Right renal cortex interstitium (tissue), 3 donors: ENCODE results near the gene TMEM150A. TPM values are rescaled to one million over a fixed set of nuclear protein-coding genes. Genes with fewer than 3 reads are reported as not detected.
"Not testable (repeated sequence)": the region's sequence is repeated elsewhere in the genome, so short reads cannot be mapped to it uniquely, and the experiment has no call there.

ENCODE experiments used
- DNase-seq, 3 donors: peaks; one replicate each; pipeline ENCODE4 v3.0.0-alpha.2; 2013; ENCODE audit warnings: low read depth in 3 of 3, low spot score in 2 of 3
- polyA plus RNA-seq, 3 donors: library from polyadenylated mRNA; unstranded; fragments of 120-200 nt; gene quantifications; one replicate each; pipeline ENCODE4 v1.2.1, GENCODE V29; 2013; ENCODE audit not compliant: insufficient read length in 3 of 3

Gene TMEM150A
- polyA plus RNA-seq, 3 donors: 33.2 to 35.6 (median 33.9) TPM

GRCh38 chr2:85577386-85578242 lies 24.9 kb downstream of the TMEM150A start, which contains the start of gene VAMP8:
Gene VAMP8 (plus strand): TSS chr2:85577586. CDS start chr2:85577647, 61 bp downstream.
- no peak for DNase-seq

- DNase-seq: no peak
Measured at GRCh38 chr2:85577063-85577385, 25.5 kb downstream of the TMEM150A start.

- no peak for DNase-seq
Measured at GRCh38 chr2:85575739-85576138, 26.8 kb downstream of the TMEM150A start.

- no peak for DNase-seq
Measured at GRCh38 chr2:85566265-85566664, 36.2 kb downstream of the TMEM150A start.

- no peak for DNase-seq
Measured at GRCh38 chr2:85564144-85564563, 38.3 kb downstream of the TMEM150A start.

GRCh38 chr2:85561280-85562212 lies 41.0 kb downstream of the TMEM150A start, which contains the start of gene GGCX:
Gene GGCX (minus strand): TSS chr2:85561493. CDS start chr2:85561428, 65 bp downstream.
- peak; percentile 88 to 94 (median 91) for DNase-seq

GRCh38 chr2:85560812-85561279 lies 41.7 kb downstream of the TMEM150A start:
- DNase-seq: no peak

- not testable (repeated sequence) for DNase-seq
Measured at GRCh38 chr2:85560403-85560726, 42.1 kb downstream of the TMEM150A start.

- DNase-seq: no peak
Measured at GRCh38 chr2:85558160-85558559, 44.3 kb downstream of the TMEM150A start.

GRCh38 chr2:85557130-85557529 lies 45.4 kb downstream of the TMEM150A start:
- no peak for DNase-seq

GRCh38 chr2:85554980-85555612 lies 47.4 kb downstream of the TMEM150A start:
- DNase-seq: no peak

- no peak for DNase-seq
Measured at GRCh38 chr2:85553184-85553583, 49.3 kb downstream of the TMEM150A start.

- peak in 2 of 3 donors; percentile 71 to 77 for DNase-seq
Measured at GRCh38 chr2:85551698-85552678, 50.5 kb downstream of the TMEM150A start.

GRCh38 chr2:85550486-85550885 lies 52.0 kb downstream of the TMEM150A start:
- no peak for DNase-seq

GRCh38 chr2:85549826-85550225 lies 52.7 kb downstream of the TMEM150A start:
- DNase-seq: no peak

- no peak for DNase-seq
Measured at GRCh38 chr2:85549095-85549494, 53.4 kb downstream of the TMEM150A start.

GRCh38 chr2:85548608-85548900 lies 53.9 kb downstream of the TMEM150A start:
- DNase-seq: no peak
